CD4-positive, alpha-beta T cell treated with Interleukin-17A for 1 hour (primary cell): ENCODE results near the gene NPBWR2.

Experiments used
- DNase-seq: peaks from one replicate; pipeline ENCODE4 v3.0.0-alpha.2; 2020

NPBWR2 gene

DNA sequence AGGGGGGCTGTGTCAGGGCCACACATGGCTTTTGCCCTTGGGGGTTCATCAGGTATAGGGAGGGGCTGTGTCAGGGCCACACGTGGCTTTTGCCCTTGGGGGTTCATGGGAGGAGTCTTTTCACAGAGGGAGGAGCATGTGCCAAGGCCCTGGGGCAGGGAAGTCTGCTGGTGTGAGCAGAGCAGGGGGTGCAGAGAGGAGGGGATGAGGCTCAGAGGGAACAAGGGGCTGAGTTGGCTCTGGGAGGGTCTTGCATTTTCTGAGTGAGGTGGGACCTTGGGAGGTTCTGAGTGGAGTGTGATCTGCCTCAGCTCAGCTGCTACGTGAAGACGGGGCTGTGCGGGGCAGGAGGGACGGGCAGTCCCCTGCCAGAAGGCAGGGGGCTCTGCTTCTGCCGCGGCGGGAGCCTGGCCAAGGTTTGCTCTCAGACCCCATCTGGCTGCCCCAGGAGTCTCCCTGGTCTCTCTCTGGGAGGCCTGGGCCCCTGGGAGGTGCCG lies 51.9 kb downstream of the NPBWR2 start:
- DNase-seq = no peak

DNA sequence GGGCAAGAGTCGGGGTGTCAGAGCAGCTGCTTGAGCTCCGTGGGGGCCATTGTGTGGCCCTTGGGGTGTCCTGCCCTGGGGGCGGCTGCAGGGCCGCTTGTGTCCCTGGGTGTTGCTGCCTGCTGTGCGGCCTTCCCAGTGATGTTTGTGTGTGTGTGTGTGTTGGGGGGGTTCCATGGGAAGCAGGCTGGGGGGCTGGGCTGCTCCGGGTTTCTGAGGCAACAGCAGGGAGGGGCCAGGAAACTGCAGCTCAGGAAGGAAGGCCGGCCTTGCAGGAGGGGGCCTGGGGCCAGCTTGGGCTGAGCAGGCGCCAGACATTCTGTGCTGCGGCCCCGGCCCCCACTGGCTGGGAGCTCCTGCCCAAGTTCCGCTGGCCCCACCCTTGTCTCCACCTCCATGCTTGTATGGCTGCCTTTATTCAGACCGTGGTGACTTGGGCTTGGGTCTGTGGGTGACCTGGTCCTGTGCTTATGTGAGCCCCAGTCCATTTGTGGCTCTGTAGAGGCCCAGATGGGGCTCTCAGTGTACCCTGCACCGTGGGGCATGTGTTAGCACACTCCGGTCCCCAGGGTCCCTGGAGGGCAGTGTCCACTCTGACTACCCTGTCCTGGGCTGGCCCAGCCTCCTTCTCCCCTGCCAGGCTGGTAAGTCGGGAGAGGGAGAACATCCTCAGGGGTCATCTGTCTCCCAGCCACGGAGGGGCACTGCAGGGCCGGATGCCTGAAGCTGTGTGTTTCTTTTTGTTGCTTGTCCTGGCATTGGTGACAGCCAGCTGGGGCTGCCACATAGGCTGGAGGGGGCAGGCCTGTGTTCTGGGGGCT lies 53.3 kb downstream of the NPBWR2 start:
- DNase-seq = no peak
